ENCODE results near the gene ZCCHC8.

- TF ChIP-seq CTCF (conservative IDR thresholded peaks at IDR 0.05; ENCODE audit: low read depth, low read length) = no peak
- no peak for TF ChIP-seq EZH2 (IDR thresholded peaks at IDR 0.05; ENCODE audit: borderline replicate concordance, low read depth, low read length, poor library complexity, severe bottlenecking)
These were observed 18.9 kb downstream of the ZCCHC8 start for GRCh38 chr12:122481861-122482260.
